ENCODE measurements around the gene KIRREL3.

The KIRREL3 gene

GRCh38 chr11:126663749-126664592 is 336.6 kb downstream of the KIRREL3 start:
- no peak for DNase-seq (ENCODE audit: low spot score)

- DNase-seq (ENCODE audit: low spot score), result no peak
Measured at GRCh38 chr11:126662035-126662790, 338.4 kb downstream of the KIRREL3 start.

- DNase-seq (ENCODE audit: low spot score), result no peak
Measured at GRCh38 chr11:126660761-126661425, 339.7 kb downstream of the KIRREL3 start.

- DNase-seq (ENCODE audit: low spot score), result no peak
Measured at GRCh38 chr11:126660321-126660720, 340.2 kb downstream of the KIRREL3 start.

GRCh38 chr11:126658306-126659056 is 342.1 kb downstream of the KIRREL3 start:
- no peak for DNase-seq (ENCODE audit: low spot score)

GRCh38 chr11:126655807-126656128 is 344.8 kb downstream of the KIRREL3 start:
- peak; percentile 9 for DNase-seq (ENCODE audit: low spot score)

- no peak for DNase-seq (ENCODE audit: low spot score)
Measured at GRCh38 chr11:126654886-126655806, 345.4 kb downstream of the KIRREL3 start.

- DNase-seq (ENCODE audit: low spot score), result no peak
Measured at GRCh38 chr11:126653040-126653439, 347.5 kb downstream of the KIRREL3 start.

- DNase-seq (ENCODE audit: low spot score), result peak; percentile 27
Measured at GRCh38 chr11:126647735-126648134, 352.8 kb downstream of the KIRREL3 start.

GRCh38 chr11:126646701-126647557 is 353.6 kb downstream of the KIRREL3 start:
- no peak for DNase-seq (ENCODE audit: low spot score)

- no peak for DNase-seq (ENCODE audit: low spot score)
Measured at GRCh38 chr11:126645186-126645585, 355.4 kb downstream of the KIRREL3 start.

- peak; percentile 57 for DNase-seq (ENCODE audit: low spot score)
Measured at GRCh38 chr11:126640186-126640585, 360.4 kb downstream of the KIRREL3 start.

GRCh38 chr11:126639692-126640091 is 360.9 kb downstream of the KIRREL3 start:
- DNase-seq (ENCODE audit: low spot score), result no peak

- DNase-seq (ENCODE audit: low spot score), result no peak
Measured at GRCh38 chr11:126638648-126639047, 361.9 kb downstream of the KIRREL3 start.

GRCh38 chr11:126637795-126638175 is 362.8 kb downstream of the KIRREL3 start:
- no peak for DNase-seq (ENCODE audit: low spot score)

GRCh38 chr11:126636911-126637794 is 363.4 kb downstream of the KIRREL3 start:
- DNase-seq (ENCODE audit: low spot score), result no peak

- no peak for DNase-seq (ENCODE audit: low spot score)
Measured at GRCh38 chr11:126635511-126635910, 365.1 kb downstream of the KIRREL3 start.

GRCh38 chr11:126634963-126635362 is 365.6 kb downstream of the KIRREL3 start:
- no peak for DNase-seq (ENCODE audit: low spot score)

GRCh38 chr11:126633330-126633729 is 367.2 kb downstream of the KIRREL3 start:
- no peak for DNase-seq (ENCODE audit: low spot score)
